ENCODE data around the gene SS18L1.

DNA sequence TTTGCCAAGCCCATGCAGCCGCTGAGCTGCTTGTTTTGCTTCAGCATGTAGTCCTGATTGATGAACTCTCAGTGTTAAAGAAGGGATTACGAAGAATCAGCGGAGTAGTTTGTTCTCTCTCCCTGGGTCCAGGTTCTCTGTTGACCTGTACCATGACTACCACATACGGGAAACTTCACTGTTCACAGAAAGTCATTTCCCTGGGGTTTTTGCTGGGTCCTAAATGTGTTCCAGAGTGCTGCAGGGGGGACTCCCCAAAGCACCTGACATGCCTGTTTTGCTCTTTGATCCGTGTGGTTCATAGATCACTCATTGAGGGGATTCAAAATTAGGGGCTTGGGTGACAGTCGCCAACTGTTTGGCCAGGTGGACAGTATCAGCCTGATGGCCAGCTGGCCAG lies 15.8 kb upstream of the SS18L1 start:
- TF ChIP-seq, protein P1, sequence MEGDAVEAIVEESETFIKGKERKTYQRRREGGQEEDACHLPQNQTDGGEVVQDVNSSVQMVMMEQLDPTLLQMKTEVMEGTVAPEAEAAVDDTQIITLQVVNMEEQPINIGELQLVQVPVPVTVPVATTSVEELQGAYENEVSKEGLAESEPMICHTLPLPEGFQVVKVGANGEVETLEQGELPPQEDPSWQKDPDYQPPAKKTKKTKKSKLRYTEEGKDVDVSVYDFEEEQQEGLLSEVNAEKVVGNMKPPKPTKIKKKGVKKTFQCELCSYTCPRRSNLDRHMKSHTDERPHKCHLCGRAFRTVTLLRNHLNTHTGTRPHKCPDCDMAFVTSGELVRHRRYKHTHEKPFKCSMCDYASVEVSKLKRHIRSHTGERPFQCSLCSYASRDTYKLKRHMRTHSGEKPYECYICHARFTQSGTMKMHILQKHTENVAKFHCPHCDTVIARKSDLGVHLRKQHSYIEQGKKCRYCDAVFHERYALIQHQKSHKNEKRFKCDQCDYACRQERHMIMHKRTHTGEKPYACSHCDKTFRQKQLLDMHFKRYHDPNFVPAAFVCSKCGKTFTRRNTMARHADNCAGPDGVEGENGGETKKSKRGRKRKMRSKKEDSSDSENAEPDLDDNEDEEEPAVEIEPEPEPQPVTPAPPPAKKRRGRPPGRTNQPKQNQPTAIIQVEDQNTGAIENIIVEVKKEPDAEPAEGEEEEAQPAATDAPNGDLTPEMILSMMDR (IDR thresholded peaks at IDR 0.05) = no peak
- no peak for TF ChIP-seq POLR2A (IDR thresholded peaks at IDR 0.05)
